ENCODE results near the gene SYCP2L.
"Not testable (repeated sequence)": the region's sequence is repeated elsewhere in the genome, so short reads cannot be mapped to it uniquely, and the experiment has no call there.

SYCP2L gene

DNA sequence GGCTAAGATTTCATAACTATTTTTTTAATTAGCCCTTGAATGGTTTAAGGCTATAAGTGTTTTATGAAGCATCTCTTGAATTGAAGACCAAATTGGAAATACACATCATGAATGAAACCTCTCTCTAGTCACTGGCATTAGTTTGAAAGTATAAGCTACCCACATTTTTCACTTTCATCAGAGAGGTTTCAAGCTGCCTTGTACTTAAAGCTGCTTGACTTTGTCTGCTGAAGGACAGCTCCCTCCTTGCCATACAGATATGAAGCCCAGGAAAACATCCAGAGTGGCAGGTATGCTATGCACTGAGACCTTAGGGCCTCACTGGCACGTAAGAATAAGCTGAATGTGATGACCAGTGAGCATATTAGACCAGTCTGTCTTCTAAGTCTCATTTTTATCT is 94.6 kb downstream of the SYCP2L start:
- no peak for DNase-seq
- H4K91ac ChIP-seq (ENCODE audit: low read depth, low read length) = no peak overlapping the region
- H2AK5ac ChIP-seq (ENCODE audit: low read length) = no peak overlapping the region
- no peak overlapping the region for H4K8ac ChIP-seq (ENCODE audit: low read depth, low read length)
- H2AFZ ChIP-seq (ENCODE audit: insufficient read depth, low read length, poor library complexity) = no peak overlapping the region
- H4K12ac ChIP-seq (ENCODE audit: low read depth, low read length) = no peak overlapping the region
- no peaks in the 10 kb centered on the region for H3K27me3 ChIP-seq (ENCODE audit: insufficient read depth, low read length)
- H3K4me2 ChIP-seq (ENCODE audit: low read length) = no peak overlapping the region
- no peak overlapping the region for H3K27ac ChIP-seq (ENCODE audit: low read depth, low read length)
- no peak overlapping the region for H2BK120ac ChIP-seq (ENCODE audit: insufficient read depth, low read length, poor library complexity)
- H3K36me3 ChIP-seq (ENCODE audit: control insufficient read depth in 1 of 2, insufficient read depth in 2 of 2, low read length in 2 of 2) = no peaks in the 10 kb centered on the region
- H3K79me1 ChIP-seq (ENCODE audit: low read length) = no peaks in the 10 kb centered on the region
- H3K4me1 ChIP-seq (ENCODE audit: control insufficient read depth in 1 of 2, insufficient read depth in 2 of 2, low read length in 2 of 2) = no peaks in the 10 kb centered on the region
- no peak overlapping the region for H3K4me3 ChIP-seq (ENCODE audit: low read depth, low read length)
- H3K14ac ChIP-seq (ENCODE audit: low read length) = no peak overlapping the region
- no peak overlapping the region for H3K9ac ChIP-seq (ENCODE audit: low read length)
- H3K18ac ChIP-seq (ENCODE audit: low read length) = no peak overlapping the region
- no peaks in the 10 kb centered on the region for H3K79me2 ChIP-seq (ENCODE audit: control insufficient read depth, insufficient read depth, low read length, poor library complexity)
- no peak overlapping the region for H2BK12ac ChIP-seq (ENCODE audit: low read length)
- H3K23ac ChIP-seq (ENCODE audit: low read length) = no peak overlapping the region
- H3K9me3 ChIP-seq (ENCODE audit: insufficient read depth, low read depth, low read length) = no peaks in the 10 kb centered on the region
- WGBS (ENCODE audit: extremely low coverage, insufficient coverage, insufficient read length) = no CpG with 5 or more reads among the region's 1 CpG
- no peak overlapping the region for H2BK5ac ChIP-seq (ENCODE audit: low read depth, low read length, poor library complexity)
- H3K4ac ChIP-seq (ENCODE audit: low read depth, low read length) = no peak overlapping the region

DNA sequence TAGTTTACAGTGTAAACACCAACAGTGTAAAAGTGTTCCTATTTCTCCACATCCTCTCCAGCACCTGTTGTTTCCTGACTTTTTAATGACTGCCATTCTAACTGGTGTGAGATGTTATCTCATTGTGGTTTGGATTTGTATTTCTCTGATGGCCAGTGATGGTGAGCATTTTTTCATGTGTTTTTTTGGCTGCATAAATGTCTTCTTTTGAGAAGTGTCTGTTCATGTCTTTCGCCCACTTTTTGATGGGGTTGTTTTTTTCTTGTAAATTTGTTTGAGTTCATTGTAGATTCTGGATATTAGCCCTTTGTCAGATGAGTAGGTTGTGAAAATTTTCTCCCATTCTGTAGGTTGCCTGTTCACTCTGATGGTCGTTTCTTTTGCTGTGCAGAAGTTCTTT is 98.1 kb downstream of the SYCP2L start:
- no CpG with 5 or more reads among the region's 2 CpGs for WGBS (ENCODE audit: extremely low coverage, insufficient coverage, insufficient read length)
- H3K9me3 ChIP-seq (ENCODE audit: insufficient read depth, low read depth, low read length) = not testable (repeated sequence)

DNA sequence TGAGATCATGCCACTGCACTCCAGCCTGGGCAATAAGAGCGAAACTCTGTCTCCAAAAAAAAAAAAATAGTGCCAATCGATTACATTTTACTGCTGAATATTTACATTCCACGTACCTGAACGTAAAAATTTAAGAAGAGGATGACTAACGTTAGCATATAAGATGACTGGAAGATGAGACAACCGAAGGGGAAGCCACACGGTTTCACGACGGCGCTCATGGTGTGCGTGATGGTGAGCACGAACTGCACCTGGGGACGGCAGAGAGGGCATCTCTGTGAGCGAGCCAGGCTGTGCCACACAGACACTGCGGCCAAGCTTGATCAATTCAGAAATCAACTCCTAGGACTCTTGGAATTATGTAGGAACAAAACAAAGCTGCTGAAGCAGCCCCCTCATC is 102.7 kb downstream of the SYCP2L start:
- no CpG with 5 or more reads among the region's 15 CpGs for WGBS (ENCODE audit: extremely low coverage, insufficient coverage, insufficient read length)
- H3K18ac ChIP-seq (ENCODE audit: low read length) = no peak overlapping the region
- no peaks in the 10 kb centered on the region for H3K27me3 ChIP-seq (ENCODE audit: insufficient read depth, low read length)

More for the DNA sequence above, 98.1 kb downstream of the SYCP2L start:
- H3K36me3 ChIP-seq (ENCODE audit: control insufficient read depth in 1 of 2, insufficient read depth in 2 of 2, low read length in 2 of 2); H3K4me2 ChIP-seq (ENCODE audit: low read length); H2AK5ac ChIP-seq (ENCODE audit: low read length); H3K27ac ChIP-seq (ENCODE audit: low read depth, low read length); H3K4ac ChIP-seq (ENCODE audit: low read depth, low read length); H3K4me3 ChIP-seq (ENCODE audit: low read depth, low read length); H2BK120ac ChIP-seq (ENCODE audit: insufficient read depth, low read length, poor library complexity); H3K23ac ChIP-seq (ENCODE audit: low read length); H3K27me3 ChIP-seq (ENCODE audit: insufficient read depth, low read length); H3K79me2 ChIP-seq (ENCODE audit: control insufficient read depth, insufficient read depth, low read length, poor library complexity); H2AFZ ChIP-seq (ENCODE audit: insufficient read depth, low read length, poor library complexity); H3K14ac ChIP-seq (ENCODE audit: low read length); H4K12ac ChIP-seq (ENCODE audit: low read depth, low read length); H3K9ac ChIP-seq (ENCODE audit: low read length); H4K8ac ChIP-seq (ENCODE audit: low read depth, low read length); H2BK12ac ChIP-seq (ENCODE audit: low read length); H2BK5ac ChIP-seq (ENCODE audit: low read depth, low read length, poor library complexity); H3K79me1 ChIP-seq (ENCODE audit: low read length); H3K18ac ChIP-seq (ENCODE audit: low read length); H3K4me1 ChIP-seq (ENCODE audit: control insufficient read depth in 1 of 2, insufficient read depth in 2 of 2, low read length in 2 of 2); H4K91ac ChIP-seq (ENCODE audit: low read depth, low read length); DNase-seq: not testable (repeated sequence)

DNA sequence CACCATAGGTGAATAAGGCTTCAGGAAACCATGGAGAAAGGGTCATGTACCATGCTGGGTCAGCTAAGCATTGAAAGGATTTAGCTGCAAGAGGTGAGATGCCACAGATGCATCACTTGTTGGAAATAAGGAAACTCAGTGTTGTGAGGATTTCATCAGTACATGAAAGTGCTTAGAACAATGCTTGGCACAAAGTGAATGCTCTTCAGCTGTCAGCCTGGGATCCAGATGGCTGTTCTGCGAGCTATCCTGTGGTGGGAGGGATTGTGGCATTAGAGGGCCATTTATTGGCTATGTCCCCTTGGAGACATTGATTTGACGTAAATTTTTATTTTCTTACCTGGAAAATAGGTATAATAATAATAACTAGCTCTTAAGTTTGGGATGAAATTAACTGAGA is 104.3 kb downstream of the SYCP2L start:
- H3K79me1 ChIP-seq (ENCODE audit: low read length) = no peaks in the 10 kb centered on the region
- no CpG with 5 or more reads among the region's 2 CpGs for WGBS (ENCODE audit: extremely low coverage, insufficient coverage, insufficient read length)
- no peaks in the 10 kb centered on the region for H3K4me1 ChIP-seq (ENCODE audit: control insufficient read depth in 1 of 2, insufficient read depth in 2 of 2, low read length in 2 of 2)
- no peak overlapping the region for H3K4me3 ChIP-seq (ENCODE audit: low read depth, low read length)
- no peaks in the 10 kb centered on the region for H3K9me3 ChIP-seq (ENCODE audit: insufficient read depth, low read depth, low read length)
- no peak overlapping the region for H3K14ac ChIP-seq (ENCODE audit: low read length)
- H4K8ac ChIP-seq (ENCODE audit: low read depth, low read length) = no peak overlapping the region
- H3K36me3 ChIP-seq (ENCODE audit: control insufficient read depth in 1 of 2, insufficient read depth in 2 of 2, low read length in 2 of 2) = no peaks in the 10 kb centered on the region
- H2BK5ac ChIP-seq (ENCODE audit: low read depth, low read length, poor library complexity) = no peak overlapping the region
- no peaks in the 10 kb centered on the region for H3K27me3 ChIP-seq (ENCODE audit: insufficient read depth, low read length)
- H2BK12ac ChIP-seq (ENCODE audit: low read length) = no peak overlapping the region
- no peak overlapping the region for H4K12ac ChIP-seq (ENCODE audit: low read depth, low read length)
- H4K91ac ChIP-seq (ENCODE audit: low read depth, low read length) = no peak overlapping the region
- no peak overlapping the region for H3K9ac ChIP-seq (ENCODE audit: low read length)
- no peak overlapping the region for H3K18ac ChIP-seq (ENCODE audit: low read length)
- no peak overlapping the region for H2AK5ac ChIP-seq (ENCODE audit: low read length)
- H3K23ac ChIP-seq (ENCODE audit: low read length) = no peak overlapping the region
- H2BK120ac ChIP-seq (ENCODE audit: insufficient read depth, low read length, poor library complexity) = no peak overlapping the region
- no peak overlapping the region for H3K4ac ChIP-seq (ENCODE audit: low read depth, low read length)
- no peak overlapping the region for H2AFZ ChIP-seq (ENCODE audit: insufficient read depth, low read length, poor library complexity)
- H3K4me2 ChIP-seq (ENCODE audit: low read length) = no peak overlapping the region
- no peak overlapping the region for H3K27ac ChIP-seq (ENCODE audit: low read depth, low read length)
- DNase-seq = no peak
- no peaks in the 10 kb centered on the region for H3K79me2 ChIP-seq (ENCODE audit: control insufficient read depth, insufficient read depth, low read length, poor library complexity)

More for the DNA sequence above, 102.7 kb downstream of the SYCP2L start:
- Histone ChIP-seq H2AFZ (ENCODE audit: insufficient read depth, low read length, poor library complexity) (no peak overlapping the region), H3K4ac (ENCODE audit: low read depth, low read length) (no peak overlapping the region), H3K9me3 (ENCODE audit: insufficient read depth, low read depth, low read length) (no peaks in the 10 kb centered on the region), H3K23ac (ENCODE audit: low read length) (no peak overlapping the region), H3K4me2 (ENCODE audit: low read length) (no peak overlapping the region), H3K9ac (ENCODE audit: low read length) (no peak overlapping the region), H2BK5ac (ENCODE audit: low read depth, low read length, poor library complexity) (no peak overlapping the region), H3K36me3 (ENCODE audit: control insufficient read depth in 1 of 2, insufficient read depth in 2 of 2, low read length in 2 of 2) (no peaks in the 10 kb centered on the region), H3K4me1 (ENCODE audit: control insufficient read depth in 1 of 2, insufficient read depth in 2 of 2, low read length in 2 of 2) (no peaks in the 10 kb centered on the region), H4K91ac (ENCODE audit: low read depth, low read length) (no peak overlapping the region), H3K14ac (ENCODE audit: low read length) (no peak overlapping the region), H3K79me2 (ENCODE audit: control insufficient read depth, insufficient read depth, low read length, poor library complexity) (no peaks in the 10 kb centered on the region), H2BK120ac (ENCODE audit: insufficient read depth, low read length, poor library complexity) (no peak overlapping the region), H4K8ac (ENCODE audit: low read depth, low read length) (no peak overlapping the region), H3K4me3 (ENCODE audit: low read depth, low read length) (no peak overlapping the region), H3K79me1 (ENCODE audit: low read length) (no peaks in the 10 kb centered on the region), H2AK5ac (ENCODE audit: low read length) (no peak overlapping the region), H3K27ac (ENCODE audit: low read depth, low read length) (no peak overlapping the region), H2BK12ac (ENCODE audit: low read length) (no peak overlapping the region), H4K12ac (ENCODE audit: low read depth, low read length) (no peak overlapping the region)
- DNase-seq = no peak

Measured in trophoblast cell (in vitro differentiated cells and primary cell).